Mesenchymal stem cell (in vitro differentiated cells and primary cell): ENCODE data around the gene CDADC1.
A peak's percentile ranks its signal among the peaks of the same experiment; 100 is the strongest.
"Not testable (repeated sequence)": the region's sequence is repeated elsewhere in the genome, so short reads cannot be mapped to it uniquely, and the experiment has no call there.

Source experiments
- DNase-seq: peaks from one replicate; pipeline ENCODE4 v3.0.0-alpha.2; 2013
- H2AFZ ChIP-seq: one replicate; pipeline ENCODE4 v1.6.1; 2013; ENCODE audit warnings: low read depth, mild to moderate bottlenecking, control low read depth, inconsistent platforms, low read length, moderate library complexity
- H2AK5ac ChIP-seq: 2 replicates; pipeline ENCODE4 v1.6.1; 2013; ENCODE audit warnings: low read length, moderate library complexity, mild to moderate bottlenecking, inconsistent platforms; ENCODE audit not compliant: severe bottlenecking
- H2BK120ac ChIP-seq: one replicate; pipeline ENCODE4 v1.6.1; 2013; ENCODE audit warnings: low read depth, mild to moderate bottlenecking, inconsistent platforms, low read length, moderate library complexity
- H2BK12ac ChIP-seq, 2 experiments: one replicate each; pipeline ENCODE4 v1.6.1; 2013; ENCODE audit warnings: inconsistent platforms in 2 of 2, low read length in 2 of 2, mild to moderate bottlenecking in 2 of 2, moderate library complexity in 2 of 2, control low read depth in 1 of 2
- H2BK15ac ChIP-seq: one replicate; pipeline ENCODE4 v1.6.1; 2013; ENCODE audit warnings: mild to moderate bottlenecking, low read depth, inconsistent platforms; ENCODE audit not compliant: poor library complexity, severe bottlenecking
- H2BK5ac ChIP-seq: 2 replicates; pipeline ENCODE4 v1.6.1; 2013; ENCODE audit warnings: low read depth, mild to moderate bottlenecking, low read length, control low read depth, inconsistent platforms; ENCODE audit not compliant: poor library complexity, severe bottlenecking
- H3K14ac ChIP-seq, 2 experiments: one replicate each; pipeline ENCODE4 v1.6.1; 2013; ENCODE audit warnings: inconsistent platforms in 2 of 2, low read length in 2 of 2, control low read depth in 1 of 2, mild to moderate bottlenecking in 1 of 2, moderate library complexity in 1 of 2
- H3K18ac ChIP-seq, 2 experiments: one replicate each; pipeline ENCODE4 v1.6.1; 2013; ENCODE audit warnings: inconsistent platforms in 2 of 2, low read length in 2 of 2, control low read depth in 1 of 2, low read depth in 1 of 2, mild to moderate bottlenecking in 1 of 2
- H3K23ac ChIP-seq, 2 experiments: one replicate each; pipeline ENCODE4 v1.6.1; 2013; ENCODE audit warnings: inconsistent platforms in 2 of 2, low read length in 2 of 2, mild to moderate bottlenecking in 2 of 2, moderate library complexity in 2 of 2, control low read depth in 1 of 2
- H3K27ac ChIP-seq: 2 replicates; pipeline ENCODE4 v1.5.1; 2013; ENCODE audit warnings: mild to moderate bottlenecking, moderate library complexity, low read length, control low read depth, inconsistent platforms; ENCODE audit not compliant: poor library complexity, severe bottlenecking
- H3K27me3 ChIP-seq, 2 experiments: 2 replicates each; pipeline versions ENCODE4 v1.6.1 to v1.7.0; 2013; ENCODE audit warnings: low read length in 2 of 2, mild to moderate bottlenecking in 2 of 2, moderate library complexity in 2 of 2, control low read depth in 1 of 2, inconsistent platforms in 1 of 2; ENCODE audit not compliant: control insufficient read depth in 1 of 2, insufficient read depth in 1 of 2
- H3K36me3 ChIP-seq, 2 experiments: 2 replicates each; pipeline versions ENCODE4 v1.6.1 to v1.7.0; 2013; ENCODE audit warnings: low read length in 2 of 2, control low read depth in 1 of 2, inconsistent platforms in 1 of 2, low read depth in 1 of 2, mild to moderate bottlenecking in 1 of 2; ENCODE audit not compliant: insufficient read depth in 2 of 2, control insufficient read depth in 1 of 2
- H3K4ac ChIP-seq, 2 experiments: one replicate each; pipeline ENCODE4 v1.6.1; 2013; ENCODE audit warnings: inconsistent platforms in 2 of 2, low read length in 2 of 2, mild to moderate bottlenecking in 2 of 2, moderate library complexity in 2 of 2, control low read depth in 1 of 2, low read depth in 1 of 2
- H3K4me1 ChIP-seq: 2 replicates; pipeline ENCODE4 v1.6.1; 2013; ENCODE audit warnings: low read depth, low read length, control low read depth; ENCODE audit not compliant: control insufficient read depth, insufficient read depth
- H3K4me2 ChIP-seq: 2 replicates; pipeline ENCODE4 v1.6.1; 2013; ENCODE audit warnings: low read length, mild to moderate bottlenecking, inconsistent platforms; ENCODE audit not compliant: poor library complexity, severe bottlenecking
- H3K4me3 ChIP-seq, 2 experiments: 2 replicates each; pipeline versions ENCODE4 v1.5.1 to v1.7.0; 2013; ENCODE audit warnings: low read length in 2 of 2, mild to moderate bottlenecking in 2 of 2, control low read depth in 1 of 2, low read depth in 1 of 2; ENCODE audit not compliant: insufficient read depth in 1 of 2
- H3K79me1 ChIP-seq: replicated peaks from 2 replicates; pipeline ENCODE4 v1.6.1; 2013; ENCODE audit warnings: mild to moderate bottlenecking, control low read depth, low read length, inconsistent platforms; ENCODE audit not compliant: poor library complexity, severe bottlenecking
- H3K9ac ChIP-seq: 2 replicates; pipeline ENCODE4 v1.7.0; 2013; ENCODE audit warnings: mild to moderate bottlenecking, low read length, moderate library complexity
- H3K9me3 ChIP-seq: 2 replicates; pipeline ENCODE4 v1.7.0; 2013; ENCODE audit warnings: mild to moderate bottlenecking, low read length; ENCODE audit not compliant: control insufficient read depth
- H4K8ac ChIP-seq: one replicate; pipeline ENCODE4 v1.6.1; 2013; ENCODE audit warnings: inconsistent platforms, mild to moderate bottlenecking, low read length, moderate library complexity
- H4K91ac ChIP-seq: one replicate; pipeline ENCODE4 v1.6.1; 2013; ENCODE audit warnings: mild to moderate bottlenecking, low read length, inconsistent platforms
- WGBS: methylation state at CpG from one replicate; pipeline ENCODE4 v1.1.7; 2013; ENCODE audit warnings: mixed read lengths; 5-methylcytosine and 5-hydroxymethylcytosine counted together

CDADC1 gene

DNA sequence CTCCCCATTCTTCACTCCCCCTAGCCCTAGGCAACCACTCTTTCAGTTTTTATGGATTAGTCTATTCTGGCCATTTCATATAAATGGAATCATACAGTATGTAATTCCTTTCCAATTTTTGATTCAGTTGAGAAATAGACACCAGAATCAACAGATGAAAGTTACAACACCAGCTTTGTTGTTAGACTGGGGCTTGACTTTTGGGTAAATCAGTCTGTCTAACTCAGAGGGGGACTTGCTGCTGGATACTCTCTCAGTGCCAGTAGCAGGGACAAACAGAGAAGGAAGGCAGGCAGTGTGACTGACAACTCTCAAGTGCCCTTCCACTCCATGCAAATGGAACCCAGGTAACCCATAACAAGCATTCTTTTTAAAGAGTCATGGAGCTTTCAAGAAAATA, 40.7 kb downstream of the CDADC1 start:
- Histone ChIP-seq H4K91ac (no peak overlapping the region), H2BK120ac (no peak overlapping the region), H3K27ac (no peak overlapping the region), H2AK5ac (no peak overlapping the region), H3K18ac (no peak overlapping the region), H3K4ac (no peak overlapping the region), H3K79me1 (no peaks in the 10 kb centered on the region), H2BK15ac (no peak overlapping the region), H3K23ac (no peak overlapping the region), H3K27me3 (no peaks in the 10 kb centered on the region), H3K9me3 (no peaks in the 10 kb centered on the region), H3K14ac (no peak overlapping the region), H2BK5ac (no peak overlapping the region), H3K4me2 (no peak overlapping the region), H3K4me3 (no peak overlapping the region), H3K9ac (no peak overlapping the region), H4K8ac (no peak overlapping the region), H3K4me1 (peaks cover 2% of the 10 kb centered on the region), H2BK12ac (no peak overlapping the region), H2AFZ (no peak overlapping the region), H3K36me3 (no peaks in the 10 kb centered on the region)
- no peak for DNase-seq

- Histone ChIP-seq H3K79me1 (no peaks in the 10 kb centered on the region), H3K9me3 (no peaks in the 10 kb centered on the region), H4K8ac (no peak overlapping the region), H2BK120ac (no peak overlapping the region), H3K14ac (no peak overlapping the region), H2BK12ac (no peak overlapping the region), H3K4ac (no peak overlapping the region), H3K9ac (peak overlapping the region; percentile 44), H2BK5ac (no peak overlapping the region), H4K91ac (no peak overlapping the region), H2BK15ac (no peak overlapping the region), H3K27ac (no peak overlapping the region), H3K4me3 (no peak overlapping the region), H2AK5ac (no peak overlapping the region), H3K36me3 (no peaks in the 10 kb centered on the region), H2AFZ (no peak overlapping the region), H3K4me1 (peaks cover 4% of the 10 kb centered on the region), H3K18ac (no peak overlapping the region), H3K27me3 (no peaks in the 10 kb centered on the region), H3K23ac (no peak overlapping the region), H3K4me2 (no peak overlapping the region)
- WGBS: 76% methylated on average over 5 of the region's 6 CpGs
- DNase-seq: peak; percentile 74
Measured at GRCh38 chr13:49292742-49293486, 45.2 kb downstream of the CDADC1 start.

DNA sequence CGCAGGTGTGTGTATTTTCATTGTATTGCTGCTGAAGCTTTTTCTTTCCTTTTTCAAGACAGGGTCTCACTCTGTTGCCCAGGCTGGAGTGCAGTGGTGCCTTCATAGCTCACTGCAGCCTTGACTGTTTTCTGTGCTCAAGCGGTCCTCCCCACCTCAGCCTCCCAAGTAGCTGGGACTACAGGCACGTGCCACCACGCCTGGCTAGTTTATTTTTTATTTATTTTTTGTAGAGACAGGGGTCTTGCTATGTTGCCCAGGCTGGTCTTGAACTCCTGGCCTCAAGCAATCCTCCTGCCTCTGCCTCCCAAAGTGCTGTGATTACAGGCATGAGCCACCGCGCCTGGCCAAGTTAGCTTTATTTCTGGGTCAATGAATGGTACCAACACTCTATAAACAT, 47.0 kb downstream of the CDADC1 start:
- not testable (repeated sequence) for H2BK5ac ChIP-seq, H2AK5ac ChIP-seq, H3K27ac ChIP-seq, H3K9ac ChIP-seq, H3K9me3 ChIP-seq, H3K18ac ChIP-seq, H3K36me3 ChIP-seq, H2AFZ ChIP-seq, H3K79me1 ChIP-seq, H3K4me3 ChIP-seq, H3K14ac ChIP-seq, H4K91ac ChIP-seq, H3K27me3 ChIP-seq, H4K8ac ChIP-seq, DNase-seq, H3K4me1 ChIP-seq, H2BK12ac ChIP-seq, H2BK120ac ChIP-seq, H3K4me2 ChIP-seq, H2BK15ac ChIP-seq, H3K23ac ChIP-seq, H3K4ac ChIP-seq
- 97% methylated on average over 6 of the region's 6 CpGs for WGBS

DNA sequence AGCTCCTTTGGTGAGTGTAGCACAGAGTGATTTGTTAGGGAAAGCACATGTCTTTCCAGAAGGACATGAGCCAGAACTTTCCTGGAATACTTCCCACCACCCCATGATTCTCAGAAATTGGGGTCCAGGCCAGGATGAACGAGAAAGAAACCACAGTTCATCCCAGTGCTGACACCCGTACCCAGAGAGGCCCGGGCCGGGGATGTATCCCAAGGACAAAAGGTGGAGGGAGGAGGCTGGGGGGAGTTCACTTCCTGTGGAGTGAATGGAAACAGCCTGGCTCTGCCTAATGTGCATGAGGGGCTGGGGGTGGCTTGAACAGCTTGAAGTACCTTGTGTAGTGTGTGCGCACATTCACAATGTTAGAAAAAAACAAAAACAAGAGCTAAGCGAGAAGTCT, 47.5 kb downstream of the CDADC1 start:
- Histone ChIP-seq H3K36me3 (no peaks in the 10 kb centered on the region), H4K8ac (no peak overlapping the region), H4K91ac (no peak overlapping the region), H3K9ac (no peak overlapping the region), H3K4me2 (no peak overlapping the region), H3K27me3 (no peaks in the 10 kb centered on the region), H3K4ac (no peak overlapping the region), H3K14ac (no peak overlapping the region), H3K23ac (no peak overlapping the region), H2BK12ac (no peak overlapping the region), H3K4me3 (no peak overlapping the region), H3K27ac (no peak overlapping the region), H2BK120ac (no peak overlapping the region), H2AK5ac (no peak overlapping the region), H2BK15ac (no peak overlapping the region), H3K18ac (no peak overlapping the region), H2BK5ac (no peak overlapping the region), H3K4me1 (peaks cover 4% of the 10 kb centered on the region), H3K9me3 (no peaks in the 10 kb centered on the region), H3K79me1 (no peaks in the 10 kb centered on the region), H2AFZ (no peak overlapping the region)
- 78% methylated on average over 6 of the region's 6 CpGs for WGBS
- no peak for DNase-seq
